ENCODE data around the gene ATRX.

Gene ATRX

GRCh38 chrX:77484045-77484444, 302.0 kb downstream of the ATRX start:
- DNase-seq = no peak

DNA sequence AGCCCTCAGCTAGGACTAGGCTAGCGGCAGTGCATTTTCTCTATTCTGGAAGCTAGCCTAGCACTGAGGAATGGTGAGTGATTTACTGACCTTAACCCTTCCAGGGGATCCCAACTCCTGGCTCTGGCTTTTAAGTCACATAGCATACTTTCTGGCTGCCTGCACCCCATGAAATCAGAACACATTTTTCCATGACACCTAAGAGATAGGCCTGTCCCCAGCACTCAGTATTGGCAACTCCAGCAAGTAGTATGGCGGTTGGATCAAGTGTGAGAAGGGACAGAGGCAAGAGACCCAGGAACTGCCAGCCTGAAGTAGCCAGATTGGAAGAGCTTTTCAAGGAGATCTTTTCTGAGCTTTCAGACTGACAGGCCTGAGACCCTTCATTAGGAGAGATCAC, 330.6 kb downstream of the ATRX start:
- DNase-seq = no peak

Measured in eye (tissue), 1 donor.